AG20443 (cell line): ENCODE results near the gene CALML3.
"Not testable (repeated sequence)": the region's sequence is repeated elsewhere in the genome, so short reads cannot be mapped to it uniquely, and the experiment has no call there.

ENCODE experiments used
- DNase-seq: peaks from one replicate; pipeline ENCODE4 v3.0.0; 2012; ENCODE audit warnings: low spot score, mixed read lengths

The CALML3 gene

GRCh38 chr10:5553400-5554170 lies 28.8 kb downstream of the CALML3 start:
- DNase-seq = no peak

- no peak for DNase-seq
Measured at GRCh38 chr10:5555021-5555510, 30.3 kb downstream of the CALML3 start.

- DNase-seq = no peak
Measured at GRCh38 chr10:5555881-5556280, 31.1 kb downstream of the CALML3 start.

GRCh38 chr10:5556576-5556975 lies 31.8 kb downstream of the CALML3 start:
- no peak for DNase-seq

- DNase-seq = no peak
Measured at GRCh38 chr10:5557040-5557721, 32.4 kb downstream of the CALML3 start.

- no peak for DNase-seq
Measured at GRCh38 chr10:5557799-5558771, 33.3 kb downstream of the CALML3 start.

GRCh38 chr10:5559022-5559421 lies 34.3 kb downstream of the CALML3 start:
- not testable (repeated sequence) for DNase-seq

GRCh38 chr10:5559642-5560141 lies 34.9 kb downstream of the CALML3 start:
- DNase-seq = peak; percentile 59

GRCh38 chr10:5560142-5560816 lies 35.5 kb downstream of the CALML3 start:
- no peak for DNase-seq

GRCh38 chr10:5560817-5561703 lies 36.3 kb downstream of the CALML3 start:
- DNase-seq = no peak

GRCh38 chr10:5561704-5562645 lies 37.2 kb downstream of the CALML3 start:
- DNase-seq = no peak

- peak; percentile 55 for DNase-seq
Measured at GRCh38 chr10:5563321-5563961, 38.7 kb downstream of the CALML3 start.

GRCh38 chr10:5563991-5564536 lies 39.3 kb downstream of the CALML3 start:
- DNase-seq = peak; percentile 87

GRCh38 chr10:5564537-5565204 lies 39.9 kb downstream of the CALML3 start:
- no peak for DNase-seq

- DNase-seq = no peak
Measured at GRCh38 chr10:5565205-5565545, 40.4 kb downstream of the CALML3 start.

- peak; percentile 78 for DNase-seq
Measured at GRCh38 chr10:5565671-5566581, 41.2 kb downstream of the CALML3 start.

- no peak for DNase-seq
Measured at GRCh38 chr10:5566614-5567013, 41.9 kb downstream of the CALML3 start.
